ENCODE results near the gene SLAMF1.

- TF ChIP-seq CTCF (IDR thresholded peaks at IDR 0.05) = no peak
- no peak for TF ChIP-seq POLR2A (IDR thresholded peaks at IDR 0.05)
Measured at GRCh38 chr1:160643138-160643537, 3.7 kb downstream of the SLAMF1 start.

Data from vagina (tissue), 2 donors.